Heart left ventricle (tissue), 16 donors: Measurements from ENCODE around the gene GAPDH. TPM values are rescaled to one million over a fixed set of nuclear protein-coding genes. Genes with fewer than 3 reads are reported as not detected.
A peak's percentile ranks its signal among the peaks of the same experiment; 100 is the strongest.

Experiments
- ATAC-seq, 4 donors: fragments of 200-7000 bp; cut with Tn5 transposase; one replicate each; pipeline ENCODE4 v1.9.1; 2020 to 2022; ENCODE audit warnings: moderate library complexity in 4 of 4, mild to moderate bottlenecking in 3 of 4, moderate number of reproducible peaks in 1 of 4
- DNase-seq, 5 donors: peaks; one replicate each; pipeline ENCODE4 v3.0.0-alpha.2; 2020
- H3K27ac ChIP-seq, 12 donors: fragments of 200-600 bp; sonication (generic) in 4 of 12; one replicate each; pipeline versions ENCODE4 v1.5.0 to v1.8.0; 2016 to 2022; ENCODE audit warnings: mild to moderate bottlenecking in 2 of 12
- H3K27me3 ChIP-seq, 9 donors: fragments of 200-600 bp; sonication (generic) in 2 of 9; one replicate each; pipeline versions ENCODE4 v1.5.1 to v1.8.0; 2016 to 2022; ENCODE audit warnings: mild to moderate bottlenecking in 3 of 9
- H3K36me3 ChIP-seq, 9 donors: fragments of 200-600 bp; sonication (generic) in 2 of 9; one replicate each; pipeline versions ENCODE4 v1.5.0 to v1.8.0; 2018 to 2022; ENCODE audit warnings: mild to moderate bottlenecking in 2 of 9
- H3K4me1 ChIP-seq, 12 donors: fragments of 200-600 bp; sonication (generic) in 4 of 12; one replicate each; pipeline versions ENCODE4 v1.5.0 to v1.8.0; 2016 to 2022; ENCODE audit warnings: mild to moderate bottlenecking in 3 of 12
- H3K4me3 ChIP-seq, 12 donors: fragments of 200-600 bp; sonication (generic) in 4 of 12; one replicate each; pipeline versions ENCODE4 v1.5.0 to v1.8.0; 2017 to 2022; ENCODE audit warnings: mild to moderate bottlenecking in 9 of 12, moderate library complexity in 4 of 12
- H3K9me3 ChIP-seq, 12 donors: fragments of 200-600 bp; sonication (generic) in 4 of 12; one replicate each; pipeline versions ENCODE4 v1.5.0 to v1.8.0; 2016 to 2022; ENCODE audit warnings: mild to moderate bottlenecking in 1 of 12
- POLR2A ChIP-seq, 2 donors: fragments of 450-650 bp; IDR thresholded peaks; one replicate each; pipeline ENCODE4 v1.6.1; 2017; ENCODE audit warnings: antibody characterized with exemption in 2 of 2, mild to moderate bottlenecking in 2 of 2, moderate library complexity in 2 of 2
- WGBS, 4 donors: extraction: QIAGEN DNeasy Blood & Tissue Kit in 2 of 4; methylation state at CpG; one replicate each; pipeline versions ENCODE4 v1.1.5 to v1.1.7; 2013 to 2018; 5-methylcytosine and 5-hydroxymethylcytosine counted together
- intact Hi-C, 10 donors: fragments of 100-400 bp; cut with DNase I; formaldehyde crosslinking; loops; one replicate each; pipeline versions ENCODE4 v1.11.1 to v1.14.2; 2022
- polyA plus RNA-seq, 2 donors: library from polyadenylated mRNA; stranded (reverse); fragments of 200-250 nt; gene quantifications; one replicate each; pipeline ENCODE4 v1.2.3, GENCODE V29; 2013
- total RNA-seq, 9 donors: library from RNA; depleted of rRNA in 2 of 9; stranded (reverse); fragments of >200 nt in 2 of 9; fragmentation: NEBNext Ultra II Directional in 3 of 9; extraction: Animal tissue kit (Norgen Biotek cat#: 25700) in 3 of 9; gene quantifications; one replicate each; pipeline versions ENCODE4 v1.1.0 to v1.2.4, GENCODE V29; 2016 to 2023
- TF ChIP-seq, protein P1 (sequence below), 12 donors: fragments of 200-600 bp; sonication (generic) in 4 of 12; IDR thresholded peaks; one replicate each; pipeline versions ENCODE4 v1.5.0 to v1.8.0; 2018 to 2022; ENCODE audit warnings: antibody characterized with exemption in 12 of 12, mild to moderate bottlenecking in 5 of 12
- donor health status: ischemic (EF 13 %, LVEDD 7.1; RV severe dilation, severe dysfunction).
- donor health status: healthy with polysubstance abuse.
- donor health status: DM: no; HTN: yes; CAD: no.
- donor health status: DM: no; HTN: no; CAD: no.
- donor health status: ischemic (EF 25% LVEDD 6.9; RV normal size, moderate dysfunction).
- donor health status: ischemic (EF 25% LVEDD 5.7; RV mildly dilated, moderate dysfunction).
- donor health status: healthy.
- donor health status: DM: yes; HTN: yes; CAD: no.
- donor health status: ischemic (EF 35%, LVEDD 5.7; RV mildly dilated, moderate dysfunction).
- donor health status: nonischemic (EF 11% LVEDD 7.7; RV severe dilation, severe dysfunction).
- donor health status: DM: yes; HTN: yes; CAD: no.
- donor health status: PGD.
- donor health status: ischemic (EF 29% LVEDD 5.4; RV normal size, mild dysfunction).
- donor health status: nonischemic (EF 23%, LVEDD 6.1; RV moderate dilation, normal function).

The GAPDH gene
- total and polyA plus RNA-seq, 11 donors = 3,379 to 7,430 (median 4,887) TPM

DNA sequence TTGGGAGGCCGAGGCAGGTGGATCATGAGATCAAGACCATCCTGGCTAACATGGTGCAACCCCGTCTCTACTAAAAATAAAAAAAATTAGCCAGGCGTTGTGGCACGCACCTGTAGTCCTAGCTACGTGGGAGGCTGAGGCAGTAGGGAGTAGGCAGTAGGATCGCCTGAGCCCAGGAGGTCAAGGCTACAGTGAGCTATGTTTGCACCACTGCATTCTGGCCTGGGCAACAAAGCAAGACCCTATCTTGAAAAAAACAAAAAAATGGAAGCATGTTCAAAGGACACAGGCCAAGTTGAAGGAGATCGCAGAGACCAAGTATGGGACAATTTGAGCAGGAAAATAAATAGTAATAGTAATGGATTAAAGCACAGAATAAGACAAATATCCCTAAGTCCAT lies 26.2 kb upstream of the GAPDH start:
- H3K27me3 ChIP-seq = no peaks in the 10 kb centered on the region
- ATAC-seq = no peak
- WGBS, 4 donors = 81 to 85% (median 82%) methylated on average over 7 of the region's 7 CpGs

DNA sequence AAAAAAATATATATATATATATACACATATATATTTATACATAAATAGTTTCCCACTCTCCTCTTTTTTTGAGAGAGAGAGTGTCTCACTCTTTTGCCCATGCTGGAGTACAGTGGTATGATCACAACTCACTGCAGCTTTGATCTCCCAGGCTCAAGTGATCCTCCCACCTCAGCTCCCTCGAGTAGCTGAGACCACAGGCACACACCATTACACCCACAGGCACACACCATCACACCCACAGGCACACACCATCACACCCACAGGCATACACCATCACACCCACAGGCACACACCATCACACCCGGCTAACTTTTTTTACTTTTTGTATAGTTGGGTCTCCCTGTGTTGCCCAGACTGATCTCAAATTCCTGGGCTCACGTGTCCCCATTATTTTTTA lies 14.1 kb upstream of the GAPDH start:
- Histone ChIP-seq H3K4me1 (no peaks in the 10 kb centered on the region), H3K36me3 (peaks cover 0 to 100% (median 91%) of the 10 kb centered on the region in 9 donors), H3K9me3 (no peaks in the 10 kb centered on the region), H3K27ac (no peak overlapping the region), H3K4me3 (no peak overlapping the region), H3K27me3 (no peaks in the 10 kb centered on the region)
- ATAC-seq = no peak
- no peak for DNase-seq
- intact Hi-C loops = no loop called here
- 81 to 87% (median 85%) methylated on average over 3 of the region's 3 CpGs for WGBS, 4 donors
- TF ChIP-seq, protein P1, sequence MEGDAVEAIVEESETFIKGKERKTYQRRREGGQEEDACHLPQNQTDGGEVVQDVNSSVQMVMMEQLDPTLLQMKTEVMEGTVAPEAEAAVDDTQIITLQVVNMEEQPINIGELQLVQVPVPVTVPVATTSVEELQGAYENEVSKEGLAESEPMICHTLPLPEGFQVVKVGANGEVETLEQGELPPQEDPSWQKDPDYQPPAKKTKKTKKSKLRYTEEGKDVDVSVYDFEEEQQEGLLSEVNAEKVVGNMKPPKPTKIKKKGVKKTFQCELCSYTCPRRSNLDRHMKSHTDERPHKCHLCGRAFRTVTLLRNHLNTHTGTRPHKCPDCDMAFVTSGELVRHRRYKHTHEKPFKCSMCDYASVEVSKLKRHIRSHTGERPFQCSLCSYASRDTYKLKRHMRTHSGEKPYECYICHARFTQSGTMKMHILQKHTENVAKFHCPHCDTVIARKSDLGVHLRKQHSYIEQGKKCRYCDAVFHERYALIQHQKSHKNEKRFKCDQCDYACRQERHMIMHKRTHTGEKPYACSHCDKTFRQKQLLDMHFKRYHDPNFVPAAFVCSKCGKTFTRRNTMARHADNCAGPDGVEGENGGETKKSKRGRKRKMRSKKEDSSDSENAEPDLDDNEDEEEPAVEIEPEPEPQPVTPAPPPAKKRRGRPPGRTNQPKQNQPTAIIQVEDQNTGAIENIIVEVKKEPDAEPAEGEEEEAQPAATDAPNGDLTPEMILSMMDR (IDR thresholded peaks at IDR 0.05) = no peak
- TF ChIP-seq POLR2A (IDR thresholded peaks at IDR 0.05) = no peak

More for the DNA sequence above, 26.2 kb upstream of the GAPDH start:
- no peak for DNase-seq
- H3K4me3 ChIP-seq = no peak overlapping the region
- TF ChIP-seq, protein P1 (IDR thresholded peaks at IDR 0.05) = no peak
- no peak for TF ChIP-seq POLR2A (IDR thresholded peaks at IDR 0.05)
- intact Hi-C loops = no loop called here
- H3K4me1 ChIP-seq = peaks cover 0 to 9% (median 0%) of the 10 kb centered on the region in 12 donors
- H3K27ac ChIP-seq = peak overlapping the region in 1 of 12 donors; percentile 43
- peaks cover 0 to 63% (median 43%) of the 10 kb centered on the region in 9 donors for H3K36me3 ChIP-seq
- no peaks in the 10 kb centered on the region for H3K9me3 ChIP-seq

GRCh38 chr12:6522193-6522592 lies 12.1 kb upstream of the GAPDH start:
- Histone ChIP-seq H3K9me3 (no peaks in the 10 kb centered on the region), H3K4me3 (no peak overlapping the region), H3K4me1 (no peaks in the 10 kb centered on the region), H3K27ac (no peak overlapping the region), H3K36me3 (peaks cover 0 to 100% (median 91%) of the 10 kb centered on the region in 9 donors), H3K27me3 (no peaks in the 10 kb centered on the region)
- TF ChIP-seq, protein P1 (IDR thresholded peaks at IDR 0.05) = no peak
- TF ChIP-seq POLR2A (IDR thresholded peaks at IDR 0.05) = no peak
- 83 to 89% (median 88%) methylated on average over 10 of the region's 10 CpGs for WGBS, 4 donors
- intact Hi-C loops = no loop called here
- ATAC-seq (no peak), DNase-seq (no peak)

DNA sequence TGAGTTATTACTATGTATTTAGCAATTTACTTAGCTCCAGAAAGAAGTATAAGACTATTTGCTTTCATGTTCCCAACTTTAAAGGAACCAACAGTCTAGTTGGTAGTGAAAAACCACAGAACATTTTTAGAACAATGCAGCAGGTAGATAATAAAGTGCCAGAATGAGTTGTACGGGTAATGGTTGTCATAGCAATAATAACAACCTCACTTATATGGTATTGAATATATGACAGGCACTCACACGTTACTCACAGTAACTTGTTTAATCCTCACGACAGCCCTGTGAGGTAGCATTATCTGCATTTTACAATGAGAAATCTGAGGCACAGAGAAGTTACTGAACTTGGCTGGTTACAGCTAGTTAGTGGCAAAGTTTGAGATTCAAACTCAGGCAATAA lies 10.6 kb upstream of the GAPDH start:
- TF ChIP-seq, protein P1 (IDR thresholded peaks at IDR 0.05) = no peak
- no peak for TF ChIP-seq POLR2A (IDR thresholded peaks at IDR 0.05)
- no peak overlapping the region for H3K4me3 ChIP-seq
- H3K27me3 ChIP-seq = no peaks in the 10 kb centered on the region
- intact Hi-C loops = no loop called here
- H3K27ac ChIP-seq = no peak overlapping the region
- no peak for ATAC-seq
- peaks cover 0 to 100% (median 95%) of the 10 kb centered on the region in 9 donors for H3K36me3 ChIP-seq
- no peaks in the 10 kb centered on the region for H3K9me3 ChIP-seq
- no peaks in the 10 kb centered on the region for H3K4me1 ChIP-seq
- DNase-seq = no peak
- WGBS, 4 donors = 87 to 97% (median 91%) methylated on average over 3 of the region's 3 CpGs
